Measurements from ENCODE around the gene PITX2.
A peak's percentile ranks its signal among the peaks of the same experiment; 100 is the strongest.

DNA sequence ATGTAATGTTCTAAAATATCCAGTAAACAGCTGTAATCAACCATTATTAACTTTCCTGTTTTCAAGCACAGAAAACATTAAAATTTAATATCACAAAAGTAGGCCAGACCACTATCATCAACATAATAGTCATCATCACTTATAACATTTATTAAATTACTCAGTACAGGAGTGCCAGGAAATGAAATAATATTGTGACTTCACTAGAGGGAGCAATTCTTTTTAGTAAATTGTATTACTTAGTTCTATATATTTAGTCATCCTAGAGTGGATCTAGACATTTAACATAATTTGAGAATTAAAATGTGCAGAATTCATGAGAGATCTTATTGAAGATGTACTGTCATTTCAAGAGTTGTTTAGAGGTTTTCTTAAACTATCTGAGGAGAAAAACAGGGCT, 33.6 kb downstream of the PITX2 start:
- TF ChIP-seq OSR1 (CRISPR knock-in tag; IDR thresholded peaks at IDR 0.05) (no peak), GLIS3 (CRISPR knock-in tag; IDR thresholded peaks at IDR 0.05) (no peak), RARB (CRISPR knock-in tag; IDR thresholded peaks at IDR 0.05) (no peak), ISL1 (CRISPR knock-in tag; IDR thresholded peaks at IDR 0.05) (peak; percentile 20; the same call in 1 of the 2 replicates), ZFP3 (CRISPR knock-in tag; IDR thresholded peaks at IDR 0.05) (no peak), TOX (CRISPR knock-in tag; IDR thresholded peaks at IDR 0.05; ENCODE audit: borderline replicate concordance) (no peak), ARNTL (CRISPR knock-in tag; IDR thresholded peaks at IDR 0.05; ENCODE audit: borderline replicate concordance, low read depth) (no peak)
- TF ChIP-seq, protein P1, sequence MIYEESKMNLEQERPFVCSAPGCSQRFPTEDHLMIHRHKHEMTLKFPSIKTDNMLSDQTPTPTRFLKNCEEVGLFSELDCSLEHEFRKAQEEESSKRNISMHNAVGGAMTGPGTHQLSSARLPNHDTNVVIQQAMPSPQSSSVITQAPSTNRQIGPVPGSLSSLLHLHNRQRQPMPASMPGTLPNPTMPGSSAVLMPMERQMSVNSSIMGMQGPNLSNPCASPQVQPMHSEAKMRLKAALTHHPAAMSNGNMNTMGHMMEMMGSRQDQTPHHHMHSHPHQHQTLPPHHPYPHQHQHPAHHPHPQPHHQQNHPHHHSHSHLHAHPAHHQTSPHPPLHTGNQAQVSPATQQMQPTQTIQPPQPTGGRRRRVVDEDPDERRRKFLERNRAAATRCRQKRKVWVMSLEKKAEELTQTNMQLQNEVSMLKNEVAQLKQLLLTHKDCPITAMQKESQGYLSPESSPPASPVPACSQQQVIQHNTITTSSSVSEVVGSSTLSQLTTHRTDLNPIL (CRISPR knock-in tag; IDR thresholded peaks at IDR 0.05; ENCODE audit: low read depth), result no peak
- TF ChIP-seq, protein P2, sequence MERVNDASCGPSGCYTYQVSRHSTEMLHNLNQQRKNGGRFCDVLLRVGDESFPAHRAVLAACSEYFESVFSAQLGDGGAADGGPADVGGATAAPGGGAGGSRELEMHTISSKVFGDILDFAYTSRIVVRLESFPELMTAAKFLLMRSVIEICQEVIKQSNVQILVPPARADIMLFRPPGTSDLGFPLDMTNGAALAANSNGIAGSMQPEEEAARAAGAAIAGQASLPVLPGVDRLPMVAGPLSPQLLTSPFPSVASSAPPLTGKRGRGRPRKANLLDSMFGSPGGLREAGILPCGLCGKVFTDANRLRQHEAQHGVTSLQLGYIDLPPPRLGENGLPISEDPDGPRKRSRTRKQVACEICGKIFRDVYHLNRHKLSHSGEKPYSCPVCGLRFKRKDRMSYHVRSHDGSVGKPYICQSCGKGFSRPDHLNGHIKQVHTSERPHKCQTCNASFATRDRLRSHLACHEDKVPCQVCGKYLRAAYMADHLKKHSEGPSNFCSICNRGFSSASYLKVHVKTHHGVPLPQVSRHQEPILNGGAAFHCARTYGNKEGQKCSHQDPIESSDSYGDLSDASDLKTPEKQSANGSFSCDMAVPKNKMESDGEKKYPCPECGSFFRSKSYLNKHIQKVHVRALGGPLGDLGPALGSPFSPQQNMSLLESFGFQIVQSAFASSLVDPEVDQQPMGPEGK (CRISPR knock-in tag; IDR thresholded peaks at IDR 0.05; ENCODE audit: borderline replicate concordance), result no peak

All from SK-N-SH treated with all-trans-retinoic acid at 6 μM for 48 hours (cell line).